CD4-positive, alpha-beta T cell treated with Interleukin-6 for 4 hours (primary cell): ENCODE measurements around the gene TYMP.
A peak's percentile ranks its signal among the peaks of the same experiment; 100 is the strongest.

Source experiments
- DNase-seq: peaks from one replicate; pipeline ENCODE4 v3.0.0-alpha.2; 2020; ENCODE audit warnings: mixed read lengths

TYMP gene

DNA sequence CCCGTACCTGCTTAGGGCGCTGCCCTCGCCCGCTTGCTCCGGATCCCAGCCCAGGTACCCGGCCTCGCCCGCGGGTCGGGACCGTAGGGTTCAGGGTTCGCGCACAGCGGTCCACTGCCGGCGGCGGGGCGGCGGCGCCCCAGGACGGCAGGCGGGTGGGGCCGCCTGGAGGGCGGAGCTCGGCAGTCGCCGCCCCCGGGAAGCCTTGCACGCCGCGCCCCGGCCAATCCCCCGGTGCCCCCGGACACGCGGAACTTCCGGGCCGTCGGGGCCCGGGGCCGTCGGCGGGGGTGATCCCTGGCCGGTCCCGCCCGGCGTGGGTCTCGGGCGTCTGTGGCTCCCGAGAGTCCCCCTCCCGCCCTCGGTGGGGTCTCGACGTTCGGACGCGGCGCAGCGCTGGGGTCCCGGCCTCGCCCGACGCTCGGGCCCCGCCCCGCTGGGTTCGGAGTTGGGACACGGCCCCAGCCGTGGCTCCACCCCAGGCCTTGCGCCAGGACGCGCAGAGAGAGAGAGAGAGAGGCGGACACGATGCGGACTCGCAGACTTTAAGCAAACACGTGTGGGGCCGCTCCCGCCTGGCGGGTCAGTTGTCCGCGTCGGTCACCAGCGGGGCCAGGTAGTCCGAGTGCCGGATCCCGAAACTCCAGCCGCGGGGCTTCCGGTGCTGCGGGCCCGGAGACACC is at the start of gene TYMP:
TSS of gene TYMP (minus strand) at position 116 of the 683 bp plus-strand sequence. CDS start 303 bp downstream, outside the sequence.
- DNase-seq: peak; percentile 75

- no peak for DNase-seq
Observed at GRCh38 chr22:50578776-50579310, 49.0 kb upstream of the TYMP start.

GRCh38 chr22:50577987-50578775 is 48.4 kb upstream of the TYMP start, which contains the start of gene CPT1B:
Gene CPT1B, minus strand, starts transcription at chr22:50578427. Its CDS starts 512 bp downstream, at chr22:50577915.
- no peak for DNase-seq

GRCh38 chr22:50577697-50577986 is 47.8 kb upstream of the TYMP start:
- no peak for DNase-seq

GRCh38 chr22:50576806-50577696 is 47.2 kb upstream of the TYMP start:
- peak; percentile 20 for DNase-seq

- no peak for DNase-seq
Observed at GRCh38 chr22:50576070-50576469, 46.3 kb upstream of the TYMP start.

DNA sequence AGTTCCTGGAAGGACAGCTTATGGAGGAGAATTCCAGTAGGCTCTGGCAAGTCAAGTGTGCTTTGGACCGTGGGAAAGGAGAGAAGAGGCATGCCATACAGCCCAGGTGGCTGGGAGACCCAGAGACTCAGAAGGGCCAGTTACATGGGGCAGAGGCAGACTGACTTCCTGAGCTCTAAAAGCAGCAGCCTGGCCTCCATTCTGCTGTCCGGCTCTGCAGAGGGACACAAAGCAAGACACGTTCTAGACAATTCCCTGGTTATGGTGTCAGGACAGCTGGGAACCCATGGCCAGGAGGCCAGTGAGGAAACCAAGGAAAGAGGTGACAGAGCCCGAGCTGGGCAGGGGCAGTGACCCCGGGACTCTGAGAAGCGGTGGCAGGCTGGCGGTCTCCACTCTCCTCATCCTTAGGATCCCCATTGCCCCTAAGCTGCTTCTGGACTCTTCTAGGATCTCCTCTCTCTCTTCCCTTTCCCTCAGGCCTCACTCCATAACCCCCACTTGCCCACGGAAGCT is 45.7 kb upstream of the TYMP start:
- DNase-seq: no peak

- no peak for DNase-seq
Observed at GRCh38 chr22:50574383-50574755, 44.6 kb upstream of the TYMP start.

- no peak for DNase-seq
Observed at GRCh38 chr22:50573491-50574382, 43.9 kb upstream of the TYMP start.

GRCh38 chr22:50572965-50573364 is 43.2 kb upstream of the TYMP start:
- no peak for DNase-seq

DNA sequence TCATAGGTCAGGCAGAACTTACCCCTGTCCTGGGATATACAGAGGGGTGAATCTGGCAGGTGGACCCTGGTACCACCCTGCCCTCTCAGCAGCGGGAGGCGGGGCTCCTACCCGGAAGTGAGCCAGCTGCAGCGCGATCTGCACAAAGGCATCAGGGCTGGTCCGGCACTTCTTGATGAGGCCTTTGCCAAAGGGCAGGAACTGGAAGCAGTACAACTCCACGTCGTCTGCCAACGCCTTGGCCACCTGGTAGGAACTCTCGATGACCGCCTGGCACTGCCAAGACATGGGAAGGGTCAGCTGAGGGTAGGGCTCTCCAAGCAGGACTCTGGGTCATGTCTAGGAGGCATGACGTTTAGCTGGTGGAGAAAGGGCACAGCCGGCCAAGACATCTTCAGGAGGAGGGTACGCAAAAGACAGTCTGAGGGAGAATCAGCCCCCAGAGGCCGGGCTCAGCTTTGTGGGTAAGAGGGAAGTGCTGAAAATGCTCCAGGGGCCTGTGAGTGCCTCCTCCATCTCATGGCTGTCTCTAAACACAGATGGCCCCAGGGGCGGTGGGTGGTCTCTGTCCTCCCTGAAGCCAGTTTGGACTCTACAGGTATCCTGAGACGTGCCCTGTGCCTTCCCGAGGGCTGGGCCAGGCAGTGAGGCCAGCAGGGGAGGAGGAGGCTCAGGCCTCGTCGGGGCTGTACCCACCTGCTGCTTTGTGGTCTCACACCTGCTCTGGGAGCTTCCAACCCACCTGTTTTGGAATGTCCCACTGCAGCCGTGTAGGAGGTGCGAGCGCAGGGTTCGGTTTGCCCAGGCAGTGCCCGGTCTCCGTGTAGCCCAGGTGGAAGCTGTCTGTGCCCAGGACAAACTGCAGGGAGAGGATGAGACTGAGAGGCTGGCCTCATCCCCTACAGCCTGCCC is 41.7 kb upstream of the TYMP start:
- DNase-seq: no peak

GRCh38 chr22:50570861-50571260 is 41.0 kb upstream of the TYMP start:
- no peak for DNase-seq

DNA sequence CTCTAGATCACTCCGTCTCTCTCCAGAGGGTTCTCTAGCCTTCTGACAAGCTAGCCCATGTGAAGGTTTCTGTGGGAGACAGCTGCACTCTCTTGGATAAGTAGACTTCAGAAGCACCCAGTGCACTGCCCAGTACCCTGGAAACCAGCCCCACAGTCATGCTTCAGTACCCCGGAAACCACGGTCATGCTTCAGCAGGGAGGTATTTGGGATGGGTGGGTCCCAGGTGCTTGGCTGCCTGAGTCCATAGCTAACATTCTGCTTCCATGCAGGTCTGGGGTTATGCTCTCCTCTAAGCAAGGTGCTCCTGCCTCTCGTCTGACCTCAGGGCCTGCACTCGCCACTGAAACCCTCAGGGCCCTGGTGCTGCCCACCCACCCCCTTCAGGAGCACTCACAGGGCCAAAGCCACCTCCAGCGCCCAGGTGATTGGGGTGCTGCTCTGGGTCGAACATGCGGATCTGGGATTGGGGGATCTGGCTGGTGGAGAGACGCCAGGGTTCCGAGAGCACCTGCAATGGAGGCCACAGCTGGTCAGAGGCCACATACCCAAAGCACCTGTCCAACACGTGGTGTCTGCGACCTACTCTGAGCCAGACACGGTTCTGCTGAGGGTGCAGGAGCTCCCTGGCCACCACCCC is 40.2 kb upstream of the TYMP start:
- DNase-seq: no peak

DNA sequence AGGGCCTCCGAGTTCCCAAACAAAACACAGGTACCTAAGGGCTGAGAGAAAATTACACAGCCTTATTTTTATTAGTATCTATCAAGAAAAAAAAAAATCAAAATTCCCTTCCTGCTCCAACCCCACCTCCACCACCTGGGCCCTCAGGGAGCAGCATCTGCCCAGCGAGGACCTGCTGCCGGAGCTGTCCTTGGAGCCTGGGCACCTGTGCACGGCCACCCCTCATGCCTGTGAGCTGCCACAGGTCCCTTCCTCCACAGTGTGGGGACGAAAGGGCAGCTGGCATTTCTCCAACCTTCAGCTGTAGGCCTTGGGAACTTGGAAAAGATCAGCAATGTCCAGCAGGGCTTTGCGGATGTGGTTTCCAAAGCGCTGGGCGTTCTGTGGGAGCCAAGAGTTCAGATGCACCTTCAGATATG is 39.2 kb upstream of the TYMP start:
- DNase-seq: no peak

DNA sequence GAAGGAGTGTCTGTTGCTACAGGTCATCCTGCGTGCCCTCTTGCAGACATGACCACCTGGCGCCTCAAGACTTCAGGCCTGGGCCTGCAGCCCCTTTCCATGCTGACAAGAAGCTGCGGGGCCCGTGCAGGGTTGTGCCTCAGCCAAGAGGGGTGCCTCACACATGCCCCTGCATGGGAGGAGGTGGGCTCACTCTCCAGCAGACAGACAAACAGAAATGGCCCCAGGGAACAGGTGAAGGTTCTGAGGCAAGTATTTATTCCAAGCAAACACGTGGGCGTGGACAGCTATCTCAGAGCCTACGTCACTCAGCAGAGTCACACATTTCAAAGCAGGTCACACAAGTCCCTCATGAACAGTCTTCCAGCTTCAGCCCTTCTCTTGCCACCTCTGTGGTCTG is 38.8 kb upstream of the TYMP start:
- no peak for DNase-seq

- no peak for DNase-seq
Observed at GRCh38 chr22:50567721-50568252, 38.0 kb upstream of the TYMP start.

- DNase-seq: no peak
Observed at GRCh38 chr22:50564289-50564688, 34.5 kb upstream of the TYMP start.

GRCh38 chr22:50563413-50564160 is 33.8 kb upstream of the TYMP start:
- DNase-seq: no peak
